Astrocyte of the hippocampus (primary cell): ENCODE measurements around the gene KLHL12.
"Not testable (repeated sequence)": the region's sequence is repeated elsewhere in the genome, so short reads cannot be mapped to it uniquely, and the experiment has no call there.

ENCODE experiments used
- DNase-seq: peaks from one replicate; pipeline ENCODE4 v3.0.0; 2011; ENCODE audit warnings: low read depth, low spot score

The KLHL12 gene

DNA sequence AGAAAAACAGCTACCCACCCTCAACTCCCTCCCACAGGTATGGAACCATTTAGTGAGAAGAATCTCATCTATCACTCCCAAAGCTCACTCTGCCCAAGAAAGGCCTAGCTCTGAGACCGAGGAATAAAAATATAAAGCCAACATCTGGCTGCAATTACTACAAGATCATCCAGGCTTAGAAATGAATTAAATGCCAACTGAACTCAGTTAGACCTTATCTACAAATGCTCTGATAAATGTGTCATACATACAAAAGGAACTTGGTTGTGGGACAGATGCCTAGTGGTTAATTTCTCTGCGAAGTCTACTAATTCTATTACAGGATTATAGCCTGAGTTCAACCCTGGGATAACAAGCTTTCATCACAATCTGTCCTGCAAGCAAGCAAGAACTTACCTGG is 24.4 kb upstream of the KLHL12 start:
- peak; percentile 11 for DNase-seq

GRCh38 chr1:202945483-202945882 is 18.4 kb upstream of the KLHL12 start:
- DNase-seq, result no peak

GRCh38 chr1:202944438-202944921 is 17.4 kb upstream of the KLHL12 start:
- no peak for DNase-seq

- no peak for DNase-seq
Measured at GRCh38 chr1:202942426-202942825, 15.4 kb upstream of the KLHL12 start.

DNA sequence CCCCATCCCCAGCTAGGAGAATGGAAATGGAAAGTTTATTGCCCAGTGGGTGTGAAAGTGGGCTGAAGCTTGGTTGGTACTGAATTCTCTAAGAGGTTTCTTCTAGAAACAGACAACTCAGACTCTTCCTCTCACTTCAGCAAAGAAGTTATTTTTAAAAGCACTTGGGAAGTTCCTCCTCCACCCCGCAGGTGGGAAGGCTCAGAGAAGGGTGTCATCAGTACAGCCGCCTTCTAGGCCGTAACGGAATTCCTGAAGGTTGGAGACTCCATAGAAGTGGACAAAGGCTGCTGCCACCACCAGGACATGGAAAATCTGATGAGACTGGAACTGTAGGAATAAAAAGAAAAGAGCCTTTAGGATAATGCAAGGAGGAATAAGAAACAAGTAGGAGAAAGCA is 14.3 kb upstream of the KLHL12 start:
- DNase-seq, result no peak

DNA sequence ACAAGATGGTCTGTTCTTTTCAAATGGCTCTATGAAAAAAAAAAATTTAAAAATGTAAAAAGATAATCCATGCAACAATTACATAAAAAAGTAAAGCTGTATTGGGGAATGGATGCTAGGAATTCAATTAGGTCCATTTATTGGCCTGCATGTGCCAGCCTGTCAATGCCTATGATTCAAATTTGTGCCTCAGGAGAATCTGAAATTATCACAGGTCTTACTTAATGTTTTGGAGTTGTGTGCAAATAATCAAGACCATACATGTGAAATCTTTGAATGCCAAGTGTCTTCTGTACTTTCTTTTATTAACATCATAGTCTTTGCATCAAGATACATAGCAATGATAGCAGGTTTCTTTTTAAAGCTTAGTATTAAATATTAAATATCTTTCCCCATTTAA is 13.5 kb upstream of the KLHL12 start:
- DNase-seq, result no peak

DNA sequence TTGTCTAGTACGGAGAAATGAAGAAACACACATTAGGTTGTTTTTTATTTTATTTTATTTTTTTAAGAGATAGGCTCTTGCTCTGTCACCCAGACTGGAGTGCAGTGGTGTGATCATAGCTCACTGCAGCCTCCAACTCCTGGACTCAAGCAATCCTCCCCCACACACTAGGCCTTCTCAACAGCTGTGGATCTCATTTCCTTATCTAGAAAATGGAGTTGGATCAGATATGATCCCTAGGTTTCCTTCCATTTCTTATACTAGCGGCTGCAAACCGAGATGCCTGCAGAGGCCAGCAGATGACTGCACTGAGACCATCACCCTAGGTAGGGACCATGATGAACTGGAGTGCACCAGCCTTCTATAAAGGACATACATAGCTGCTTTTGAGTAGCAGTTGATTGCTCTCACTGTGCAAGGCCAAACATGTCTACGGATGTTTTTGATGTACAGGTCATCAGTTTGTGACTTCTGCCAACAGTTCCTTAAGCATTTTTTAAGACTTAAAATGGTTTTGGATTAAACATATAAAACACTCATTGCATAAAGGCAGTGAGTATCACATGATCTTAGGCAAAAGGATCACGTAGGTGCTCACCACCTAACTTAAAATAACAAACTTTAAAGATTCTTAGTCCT is 11.4 kb upstream of the KLHL12 start:
- no peak for DNase-seq

GRCh38 chr1:202936409-202936808 is 9.4 kb upstream of the KLHL12 start:
- not testable (repeated sequence) for DNase-seq

DNA sequence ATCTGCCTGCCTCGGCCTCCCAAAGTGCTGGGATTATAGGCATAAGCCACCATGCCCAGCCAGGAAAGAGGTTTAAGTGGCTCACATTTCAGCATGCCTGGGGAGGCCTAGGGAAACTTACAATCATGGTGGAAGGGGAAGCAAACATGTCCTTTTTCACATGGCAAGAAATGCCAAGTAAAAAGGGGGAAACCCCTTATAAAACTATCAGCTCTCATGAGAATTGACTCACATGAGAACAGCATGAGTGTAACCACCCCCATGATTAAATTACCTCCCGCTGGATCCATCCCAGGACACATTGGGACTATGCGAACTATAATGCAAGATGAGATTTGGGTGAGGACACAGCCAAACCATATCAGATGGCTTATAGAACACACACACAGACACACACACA is 8.8 kb upstream of the KLHL12 start:
- no peak for DNase-seq

DNA sequence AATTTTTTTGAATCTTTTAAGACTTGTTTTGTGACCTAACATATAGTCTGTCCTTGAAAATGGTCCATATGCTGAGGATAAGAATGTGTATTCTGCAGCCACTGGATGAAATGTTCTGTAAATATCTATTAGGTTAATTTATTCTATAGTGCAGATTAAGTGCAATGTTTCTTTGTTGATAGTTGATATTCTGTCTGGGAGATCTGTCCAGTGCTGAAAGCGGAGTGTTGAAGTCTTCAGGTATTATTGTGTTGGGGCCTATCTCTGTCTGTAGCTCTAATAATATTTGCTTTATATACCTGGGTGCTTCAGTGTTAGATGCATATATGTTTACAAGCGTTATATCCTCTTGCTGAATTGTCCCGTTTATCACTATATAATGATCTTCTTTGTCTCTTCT is 7.7 kb upstream of the KLHL12 start:
- DNase-seq, result no peak

GRCh38 chr1:202932476-202932875 is 5.4 kb upstream of the KLHL12 start:
- DNase-seq, result no peak

DNA sequence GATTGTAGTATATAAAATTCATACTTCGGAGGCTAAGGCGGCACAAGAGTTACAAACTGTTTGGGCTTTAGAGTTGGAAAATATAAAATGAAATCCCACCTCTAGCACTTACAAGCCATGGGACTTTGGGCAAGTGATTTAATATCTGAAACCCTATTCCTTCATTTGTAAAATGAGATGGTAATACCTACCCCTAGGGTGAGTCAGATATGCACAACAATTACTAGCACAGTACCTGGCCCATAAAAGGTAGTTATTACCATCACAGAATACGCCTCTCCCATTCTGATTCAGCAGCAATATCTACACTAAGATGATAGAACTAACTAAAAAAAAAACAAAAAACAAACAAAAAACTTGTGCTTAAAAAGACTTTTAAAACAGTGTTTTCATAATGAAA is 3.5 kb downstream of the KLHL12 start:
- no peak for DNase-seq

DNA sequence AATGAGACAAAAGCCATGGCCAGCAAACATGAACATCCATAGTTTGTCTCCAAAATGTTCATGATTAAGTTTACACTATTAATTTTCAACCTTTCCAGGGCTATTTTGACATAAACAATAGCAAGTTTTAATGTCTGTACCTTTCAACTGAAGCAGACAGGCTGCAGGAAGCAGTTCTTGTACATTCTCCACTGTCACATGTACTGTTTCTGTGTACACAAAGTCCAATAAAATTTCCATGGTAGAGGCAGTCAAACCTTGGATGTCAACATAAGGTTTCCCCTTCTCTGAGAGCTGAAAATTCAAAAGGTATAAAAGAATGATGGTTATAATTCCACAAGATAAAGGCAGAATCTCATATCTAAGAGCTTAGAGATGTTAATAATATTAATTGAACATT is 7.4 kb downstream of the KLHL12 start:
- DNase-seq, result no peak

GRCh38 chr1:202915146-202915545 is 11.9 kb downstream of the KLHL12 start:
- DNase-seq, result no peak

- DNase-seq, result not testable (repeated sequence)
Measured at GRCh38 chr1:202912476-202912875, 14.6 kb downstream of the KLHL12 start.

DNA sequence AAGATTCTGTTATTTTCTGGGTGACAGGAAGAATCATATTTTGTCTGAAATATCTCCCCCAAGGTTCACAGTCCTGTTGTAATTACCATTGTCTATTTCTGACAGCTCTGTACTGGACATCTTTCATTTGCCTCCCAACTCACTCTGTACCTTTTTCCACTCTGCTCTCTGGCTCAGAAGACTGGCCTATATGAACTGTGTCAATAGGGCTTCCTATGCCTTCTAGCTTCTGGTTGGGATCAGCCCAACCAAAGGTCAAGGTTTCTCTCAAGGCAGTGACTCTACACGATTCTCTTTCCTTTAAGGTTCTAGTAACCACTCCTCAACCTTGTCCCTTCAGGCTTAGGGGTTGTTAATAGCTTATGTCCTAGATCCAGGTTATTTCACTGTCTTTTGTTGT is 17.5 kb downstream of the KLHL12 start:
- no peak for DNase-seq

DNA sequence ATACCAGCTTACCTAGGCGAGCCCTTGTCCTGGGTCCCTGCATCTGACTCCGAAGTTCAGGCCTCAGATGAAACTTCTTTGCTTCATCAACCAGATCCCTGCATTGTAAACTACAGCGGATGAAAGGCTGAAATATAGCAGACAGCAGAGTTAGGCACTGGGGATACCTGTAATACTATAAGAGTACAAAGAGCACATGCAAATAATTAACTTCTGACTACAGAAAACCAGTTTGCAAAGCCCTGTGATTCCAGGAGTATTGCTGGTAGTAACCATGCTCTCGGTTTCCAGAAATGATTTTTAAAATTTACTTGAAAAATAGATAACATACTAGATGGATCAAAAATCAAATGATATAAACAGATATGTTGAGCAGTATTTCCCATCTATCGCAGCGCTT is 18.0 kb downstream of the KLHL12 start:
- DNase-seq, result no peak

- DNase-seq, result no peak
Measured at GRCh38 chr1:202905331-202905730, 21.7 kb downstream of the KLHL12 start.

GRCh38 chr1:202903808-202904207 is 23.2 kb downstream of the KLHL12 start:
- not testable (repeated sequence) for DNase-seq

GRCh38 chr1:202901555-202901954 is 25.5 kb downstream of the KLHL12 start:
- no peak for DNase-seq

GRCh38 chr1:202892501-202892900 is 34.5 kb downstream of the KLHL12 start:
- DNase-seq, result no peak

- no peak for DNase-seq
Measured at GRCh38 chr1:202890392-202890791, 36.6 kb downstream of the KLHL12 start.

GRCh38 chr1:202888531-202889360 is 38.3 kb downstream of the KLHL12 start, which contains the start of gene RABIF:
Gene RABIF, minus strand, starts transcription at chr1:202889149. Its CDS starts 51 bp downstream, at chr1:202889098.
- peak; percentile 98 for DNase-seq
